NCI-H2107 (cell line): Measurements from ENCODE around the gene SLC38A8.
A peak's percentile ranks its signal among the peaks of the same experiment; 100 is the strongest.

Source experiments
- DNase-seq: peaks from one replicate; lab custom pipeline; 2025; lab: John Stamatoyannopoulos, UW

Gene SLC38A8

GRCh38 chr16:83996481-83997252 is 45.9 kb downstream of the SLC38A8 start:
- no peak for DNase-seq

GRCh38 chr16:83995754-83996153 is 46.8 kb downstream of the SLC38A8 start:
- DNase-seq = peak; percentile 45

- DNase-seq = no peak
These were observed 47.9 kb downstream of the SLC38A8 start for GRCh38 chr16:83994703-83995102.

GRCh38 chr16:83994087-83994486 is 48.5 kb downstream of the SLC38A8 start:
- DNase-seq = no peak

- DNase-seq = no peak
These were observed 50.0 kb downstream of the SLC38A8 start for GRCh38 chr16:83992624-83993023.

GRCh38 chr16:83990492-83990891 is 52.1 kb downstream of the SLC38A8 start:
- no peak for DNase-seq

GRCh38 chr16:83989300-83989699 is 53.3 kb downstream of the SLC38A8 start:
- DNase-seq = peak; percentile 13

GRCh38 chr16:83983491-83983890 is 59.1 kb downstream of the SLC38A8 start:
- no peak for DNase-seq

GRCh38 chr16:83981799-83982198 is 60.8 kb downstream of the SLC38A8 start:
- no peak for DNase-seq

GRCh38 chr16:83980794-83981193 is 61.8 kb downstream of the SLC38A8 start:
- no peak for DNase-seq

- DNase-seq = no peak
These were observed 63.2 kb downstream of the SLC38A8 start for GRCh38 chr16:83979441-83979840.

GRCh38 chr16:83978401-83978904 is 64.1 kb downstream of the SLC38A8 start:
- no peak for DNase-seq

GRCh38 chr16:83977056-83977815 is 65.4 kb downstream of the SLC38A8 start:
- no peak for DNase-seq

GRCh38 chr16:83975590-83976260 is 66.9 kb downstream of the SLC38A8 start:
- no peak for DNase-seq

- no peak for DNase-seq
These were observed 68.1 kb downstream of the SLC38A8 start for GRCh38 chr16:83974475-83974874.

- no peak for DNase-seq
These were observed 68.8 kb downstream of the SLC38A8 start for GRCh38 chr16:83973581-83974385.

GRCh38 chr16:83973077-83973476 is 69.5 kb downstream of the SLC38A8 start:
- DNase-seq = no peak

GRCh38 chr16:83972256-83973008 is 70.2 kb downstream of the SLC38A8 start:
- DNase-seq = no peak

GRCh38 chr16:83971165-83972130 is 71.1 kb downstream of the SLC38A8 start:
- peak; percentile 22 for DNase-seq

GRCh38 chr16:83970430-83970815 is 72.2 kb downstream of the SLC38A8 start:
- no peak for DNase-seq
